Tibial nerve (tissue), 4 donors: ENCODE results near the gene HOTAIR. TPM values are rescaled to one million over a fixed set of nuclear protein-coding genes. Genes with fewer than 3 reads are reported as not detected.
A peak's percentile ranks its signal among the peaks of the same experiment; 100 is the strongest.

Experiments
- DNase-seq, 2 donors: peaks; one replicate each; pipeline ENCODE4 v3.0.0-alpha.2; 2019; ENCODE audit warnings: low spot score in 2 of 2
- H3K27ac ChIP-seq, 4 donors: fragments of 200-600 bp; sonication (generic) in 3 of 4; one replicate each; pipeline ENCODE4 v1.5.1; 2017 to 2019; ENCODE audit warnings: mild to moderate bottlenecking in 1 of 4
- H3K27me3 ChIP-seq, 2 donors: fragments of 200-600 bp; sonication (generic) in 1 of 2; one replicate each; pipeline versions ENCODE4 v1.5.1 to v1.6.0; 2017 to 2019
- H3K36me3 ChIP-seq, 3 donors: fragments of 200-600 bp; sonication (generic); one replicate each; pipeline ENCODE4 v1.5.1; 2018 to 2019
- H3K4me1 ChIP-seq, 4 donors: fragments of 200-600 bp; sonication (generic) in 3 of 4; one replicate each; pipeline ENCODE4 v1.5.1; 2017 to 2019
- H3K4me3 ChIP-seq, 4 donors: fragments of 200-600 bp; sonication (generic) in 3 of 4; one replicate each; pipeline ENCODE4 v1.5.1; 2017 to 2019; ENCODE audit warnings: mild to moderate bottlenecking in 1 of 4, moderate library complexity in 1 of 4
- H3K9me3 ChIP-seq, 4 donors: fragments of 200-600 bp; sonication (generic) in 3 of 4; one replicate each; pipeline ENCODE4 v1.5.1; 2017 to 2019
- EP300 ChIP-seq, 2 donors: sonication (generic); formaldehyde crosslinking; IDR thresholded peaks; one replicate each; pipeline ENCODE4 v1.6.1; 2017; ENCODE audit warnings: antibody characterized with exemption in 2 of 2, mild to moderate bottlenecking in 1 of 2
- POLR2A ChIP-seq, 2 donors: fragments of 450-650 bp; IDR thresholded peaks; one replicate each; pipeline ENCODE4 v1.6.1; 2017; ENCODE audit warnings: antibody characterized with exemption in 2 of 2, mild to moderate bottlenecking in 2 of 2, moderate library complexity in 2 of 2
- WGBS, 2 donors: methylation state at CpG; one replicate each; pipeline ENCODE4 v1.1.5; 2018; 5-methylcytosine and 5-hydroxymethylcytosine counted together
- total RNA-seq, 4 donors: library from RNA; depleted of rRNA; stranded (reverse); fragments of >200 nt; gene quantifications; one replicate each; pipeline ENCODE4 v1.1.0, GENCODE V29; 2016
- TF ChIP-seq, protein P1 (sequence below), 5 experiments: fragments of 200-600 bp in 3 of 5; fragments of 450-650 bp in 2 of 5; sonication (generic) in 3 of 5; IDR thresholded peaks; one replicate each; pipeline ENCODE4 v1.5.1; 2016 to 2019; ENCODE audit warnings: antibody characterized with exemption in 5 of 5, mild to moderate bottlenecking in 3 of 5, moderate library complexity in 2 of 5

Gene HOTAIR
- total RNA-seq, 4 donors from 2014 or later = 0.20 to 0.42 (median 0.30) TPM; not detected in 1

GRCh38 chr12:53959314-53959713, 15.4 kb downstream of the HOTAIR start:
- TF ChIP-seq, protein P1, sequence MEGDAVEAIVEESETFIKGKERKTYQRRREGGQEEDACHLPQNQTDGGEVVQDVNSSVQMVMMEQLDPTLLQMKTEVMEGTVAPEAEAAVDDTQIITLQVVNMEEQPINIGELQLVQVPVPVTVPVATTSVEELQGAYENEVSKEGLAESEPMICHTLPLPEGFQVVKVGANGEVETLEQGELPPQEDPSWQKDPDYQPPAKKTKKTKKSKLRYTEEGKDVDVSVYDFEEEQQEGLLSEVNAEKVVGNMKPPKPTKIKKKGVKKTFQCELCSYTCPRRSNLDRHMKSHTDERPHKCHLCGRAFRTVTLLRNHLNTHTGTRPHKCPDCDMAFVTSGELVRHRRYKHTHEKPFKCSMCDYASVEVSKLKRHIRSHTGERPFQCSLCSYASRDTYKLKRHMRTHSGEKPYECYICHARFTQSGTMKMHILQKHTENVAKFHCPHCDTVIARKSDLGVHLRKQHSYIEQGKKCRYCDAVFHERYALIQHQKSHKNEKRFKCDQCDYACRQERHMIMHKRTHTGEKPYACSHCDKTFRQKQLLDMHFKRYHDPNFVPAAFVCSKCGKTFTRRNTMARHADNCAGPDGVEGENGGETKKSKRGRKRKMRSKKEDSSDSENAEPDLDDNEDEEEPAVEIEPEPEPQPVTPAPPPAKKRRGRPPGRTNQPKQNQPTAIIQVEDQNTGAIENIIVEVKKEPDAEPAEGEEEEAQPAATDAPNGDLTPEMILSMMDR (IDR thresholded peaks at IDR 0.05) = no peak
- TF ChIP-seq POLR2A (IDR thresholded peaks at IDR 0.05) = no peak
- no peak for TF ChIP-seq EP300 (IDR thresholded peaks at IDR 0.05)
- peaks cover 11 to 99% of the 10 kb centered on the region in 2 donors for H3K27me3 ChIP-seq
- no peak for DNase-seq
- no peak overlapping the region for H3K4me3 ChIP-seq
- no peaks in the 10 kb centered on the region for H3K9me3 ChIP-seq
- WGBS, 2 donors = 27 to 34% methylated on average over 4 of the region's 4 CpGs
- no peaks in the 10 kb centered on the region for H3K36me3 ChIP-seq
- H3K4me1 ChIP-seq = peaks cover 0 to 42% (median 3%) of the 10 kb centered on the region in 4 donors
- no peak overlapping the region for H3K27ac ChIP-seq

DNA sequence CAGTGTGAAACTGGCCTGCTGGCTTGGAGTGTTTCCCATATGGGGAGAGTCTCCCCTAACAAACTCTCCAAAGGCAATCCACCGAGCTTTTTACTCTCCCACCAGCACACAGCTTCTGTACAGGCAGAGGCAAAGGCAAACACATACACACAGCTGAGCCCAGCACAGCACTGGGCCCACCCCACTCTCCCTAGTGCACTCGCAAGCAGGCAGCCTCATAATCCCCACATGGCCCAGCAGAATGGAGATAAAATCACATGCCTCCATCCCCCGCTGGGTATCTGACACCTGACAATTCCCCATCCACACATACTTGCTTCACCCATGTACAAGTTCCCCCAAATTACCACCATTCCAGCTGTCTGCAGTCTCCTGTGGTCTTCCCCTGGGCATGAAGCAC, 16.6 kb downstream of the HOTAIR start:
- no peak for DNase-seq
- 50 to 59% methylated on average over 3 of the region's 3 CpGs for WGBS, 2 donors
- no peak overlapping the region for H3K4me3 ChIP-seq
- peaks cover 17 to 99% of the 10 kb centered on the region in 2 donors for H3K27me3 ChIP-seq
- no peak overlapping the region for H3K27ac ChIP-seq
- H3K36me3 ChIP-seq = no peaks in the 10 kb centered on the region
- TF ChIP-seq, protein P1 (IDR thresholded peaks at IDR 0.05) = no peak
- TF ChIP-seq EP300 (IDR thresholded peaks at IDR 0.05) (no peak), POLR2A (IDR thresholded peaks at IDR 0.05) (no peak)
- H3K9me3 ChIP-seq = no peaks in the 10 kb centered on the region
- H3K4me1 ChIP-seq = peaks cover 0 to 37% (median 3%) of the 10 kb centered on the region in 4 donors

- Histone ChIP-seq H3K4me3 (no peak overlapping the region), H3K36me3 (no peaks in the 10 kb centered on the region), H3K27ac (no peak overlapping the region), H3K4me1 (peaks cover 0 to 44% (median 3%) of the 10 kb centered on the region in 4 donors), H3K27me3 (peaks cover 17 to 99% of the 10 kb centered on the region in 2 donors), H3K9me3 (no peaks in the 10 kb centered on the region)
- no peak for TF ChIP-seq EP300 (IDR thresholded peaks at IDR 0.05)
- TF ChIP-seq, protein P1 (IDR thresholded peaks at IDR 0.05) = no peak
- no peak for TF ChIP-seq POLR2A (IDR thresholded peaks at IDR 0.05)
- peak in 1 of 2 donors; percentile 7 for DNase-seq
- WGBS, 2 donors = 35 to 51% methylated on average over 11 of the region's 11 CpGs
Measured at GRCh38 chr12:53956914-53957536, 17.7 kb downstream of the HOTAIR start.

DNA sequence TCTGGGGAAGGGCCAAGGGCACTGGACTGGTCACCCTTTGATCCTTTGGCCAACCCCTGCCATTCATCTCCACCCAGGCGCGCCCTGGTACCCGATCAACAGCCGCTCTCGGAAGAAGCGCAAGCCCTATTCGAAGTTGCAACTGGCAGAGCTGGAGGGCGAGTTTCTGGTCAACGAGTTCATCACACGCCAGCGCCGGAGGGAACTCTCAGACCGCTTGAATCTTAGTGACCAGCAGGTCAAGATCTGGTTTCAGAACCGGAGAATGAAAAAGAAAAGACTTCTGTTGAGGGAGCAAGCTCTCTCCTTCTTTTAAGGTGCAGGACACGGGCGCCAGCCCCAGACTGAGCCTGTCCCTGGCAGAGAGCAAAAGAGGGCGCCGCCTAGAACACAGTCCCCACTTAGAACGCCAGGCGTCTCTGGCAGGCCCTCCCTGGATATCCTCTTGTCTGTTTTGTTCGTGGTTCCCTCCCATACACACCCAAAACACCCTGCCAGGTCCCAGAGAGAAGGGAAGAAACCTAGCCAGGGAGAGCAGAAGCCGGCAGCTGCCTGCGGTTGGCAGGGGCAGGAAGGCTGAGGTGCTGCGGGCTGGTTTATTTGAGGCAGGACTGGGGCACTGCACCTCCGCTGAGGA, 18.4 kb downstream of the HOTAIR start:
- WGBS, 2 donors = 16 to 20% methylated on average over 24 to 25 of the region's 25 CpGs
- peaks cover 0 to 48% (median 3%) of the 10 kb centered on the region in 4 donors for H3K4me1 ChIP-seq
- TF ChIP-seq, protein P1 (IDR thresholded peaks at IDR 0.05) = no peak
- no peak for TF ChIP-seq EP300 (IDR thresholded peaks at IDR 0.05)
- TF ChIP-seq POLR2A (IDR thresholded peaks at IDR 0.05) = no peak
- no peaks in the 10 kb centered on the region for H3K36me3 ChIP-seq
- H3K4me3 ChIP-seq = no peak overlapping the region
- peaks cover 19 to 99% of the 10 kb centered on the region in 2 donors for H3K27me3 ChIP-seq
- no peak for DNase-seq
- no peak overlapping the region for H3K27ac ChIP-seq
- no peaks in the 10 kb centered on the region for H3K9me3 ChIP-seq

DNA sequence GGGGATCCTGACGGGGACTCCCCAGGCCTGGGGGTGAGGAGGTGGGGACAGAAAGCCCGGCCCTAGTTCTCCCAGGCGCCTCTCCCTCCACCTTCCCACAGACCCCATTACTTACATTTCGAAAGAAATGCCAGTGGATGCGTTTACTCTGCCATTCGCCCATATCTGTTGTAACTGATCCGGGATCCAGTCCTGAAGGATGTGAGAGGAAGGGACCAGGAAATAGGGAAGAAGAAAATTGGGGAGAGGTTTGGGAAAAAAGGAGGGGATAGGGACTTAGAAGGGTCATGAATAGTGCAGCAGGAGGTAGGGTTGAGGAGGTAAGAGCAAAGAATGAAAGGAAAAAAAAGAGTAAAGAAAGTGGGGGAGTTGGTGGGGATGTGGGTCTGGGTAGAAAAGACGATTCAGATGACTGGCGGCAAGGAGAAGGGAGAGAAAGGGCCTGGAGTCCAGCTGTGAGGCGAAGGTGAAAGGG, 18.9 kb downstream of the HOTAIR start:
- Histone ChIP-seq H3K9me3 (no peaks in the 10 kb centered on the region), H3K27me3 (peaks cover 19 to 99% of the 10 kb centered on the region in 2 donors), H3K36me3 (no peaks in the 10 kb centered on the region), H3K4me3 (no peak overlapping the region), H3K27ac (no peak overlapping the region), H3K4me1 (peaks cover 0 to 48% (median 1%) of the 10 kb centered on the region in 4 donors)
- no peak for DNase-seq
- TF ChIP-seq, protein P1 (IDR thresholded peaks at IDR 0.05) = no peak
- TF ChIP-seq POLR2A (IDR thresholded peaks at IDR 0.05) = no peak
- no peak for TF ChIP-seq EP300 (IDR thresholded peaks at IDR 0.05)
- WGBS, 2 donors = 13 to 20% methylated on average over 10 of the region's 10 CpGs
